8988T (cell line): Measurements from ENCODE around the gene CEACAM21.

ENCODE experiments used
- DNase-seq: peaks from one replicate; pipeline ENCODE4 v3.0.0; 2011

Gene CEACAM21

GRCh38 chr19:41621654-41622053 is 45.7 kb downstream of the CEACAM21 start:
- DNase-seq = no peak

DNA sequence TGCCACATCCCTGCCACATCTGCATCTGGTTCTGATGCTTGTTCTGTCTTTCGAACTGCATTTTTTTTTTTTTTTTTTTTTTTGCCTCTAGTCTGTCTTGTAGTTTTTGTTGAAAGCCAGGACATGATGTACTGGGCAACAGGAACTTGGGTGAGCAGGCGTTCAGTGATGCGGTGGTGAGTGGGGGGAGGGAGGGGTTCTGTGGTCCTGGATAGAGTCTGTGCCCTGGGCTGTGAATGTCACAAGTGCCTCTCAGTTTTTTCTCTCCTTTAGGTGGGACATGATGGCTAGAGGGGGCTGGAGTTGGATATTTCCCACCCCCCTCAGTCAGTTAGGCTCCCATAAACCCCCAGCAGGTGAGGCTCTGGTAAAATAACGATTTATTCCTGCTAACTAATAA is 47.4 kb downstream of the CEACAM21 start:
- DNase-seq = no peak

DNA sequence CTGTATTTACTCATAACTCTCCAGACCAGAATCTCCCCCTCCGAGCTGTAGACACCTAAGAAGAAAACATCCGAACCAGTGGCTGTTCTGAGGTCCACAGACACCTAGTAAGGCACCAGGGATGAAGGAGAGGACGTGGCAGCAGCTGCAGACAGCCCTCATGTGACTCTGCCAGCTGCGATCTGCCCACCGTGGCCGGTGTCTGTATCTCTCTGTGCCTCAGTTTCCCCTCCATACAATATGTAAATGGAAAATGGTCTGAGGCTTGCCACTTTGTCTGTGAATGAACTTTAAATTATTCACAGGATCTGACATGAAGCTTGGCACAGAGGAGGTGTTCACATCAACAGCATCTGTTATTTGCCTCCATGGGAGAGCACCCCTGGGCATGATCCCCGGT is 48.5 kb downstream of the CEACAM21 start:
- no peak for DNase-seq

DNA sequence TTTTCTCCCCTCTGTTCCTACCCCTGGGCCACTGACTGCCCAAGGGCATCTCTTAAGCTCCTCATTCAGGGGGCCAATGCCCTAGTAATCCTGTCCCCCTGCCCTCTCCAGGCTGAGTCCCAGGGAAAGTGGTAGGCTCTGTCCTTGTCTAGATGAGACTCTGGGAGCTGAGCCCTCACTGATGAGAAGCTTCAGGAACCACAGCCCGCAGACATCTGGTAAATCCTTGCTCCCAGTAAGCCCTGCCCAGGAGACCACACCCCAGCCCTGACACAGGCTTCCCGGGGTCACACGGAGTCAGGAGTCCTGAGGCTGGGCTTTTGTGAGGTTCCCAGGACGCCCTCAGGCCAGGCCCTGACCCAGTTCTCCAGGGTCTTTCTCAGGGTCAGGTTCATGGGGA is 49.0 kb downstream of the CEACAM21 start:
- DNase-seq = no peak

DNA sequence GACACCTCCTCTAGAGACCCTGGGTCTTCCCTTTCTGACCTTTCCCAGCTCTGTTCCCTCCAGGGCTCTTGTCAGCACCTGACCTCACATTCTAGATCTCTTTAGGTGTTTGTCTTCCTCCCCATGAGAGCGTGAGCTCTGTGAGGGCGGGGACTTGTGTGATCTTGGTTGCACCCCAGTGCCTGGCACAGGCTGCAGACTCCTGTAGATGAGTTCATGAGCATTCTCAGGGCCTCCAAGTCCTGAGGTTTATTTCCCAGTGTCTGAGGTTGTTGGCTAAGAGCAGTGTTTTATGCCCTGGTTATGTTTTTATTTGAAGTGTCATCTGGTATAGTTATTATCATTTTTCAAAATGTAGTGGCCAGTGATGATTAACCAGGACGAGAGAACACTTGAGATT is 50.3 kb downstream of the CEACAM21 start:
- DNase-seq = no peak

GRCh38 chr19:41626877-41627276 is 50.9 kb downstream of the CEACAM21 start, which contains the start of gene CEACAM4:
TSS of gene CEACAM4 (minus strand) at chr19:41627074. CDS start at chr19:41626963, 111 bp downstream.
- DNase-seq = no peak

GRCh38 chr19:41627966-41628675 is 52.2 kb downstream of the CEACAM21 start:
- no peak for DNase-seq
